Hindlimb muscle (tissue), 1 donor: ENCODE results near the gene EEF1AKMT3. TPM values are rescaled to one million over a fixed set of nuclear protein-coding genes. Genes with fewer than 3 reads are reported as not detected.
"Not testable (repeated sequence)": the region's sequence is repeated elsewhere in the genome, so short reads cannot be mapped to it uniquely, and the experiment has no call there.

ENCODE experiments used
- DNase-seq: peaks from one replicate; pipeline ENCODE4 v3.0.0-alpha.2; 2013
- polyA plus RNA-seq: library from polyadenylated mRNA; unstranded; fragments of 120-200 nt; gene quantifications from one replicate; pipeline ENCODE4 v1.2.1, GENCODE V29; 2013; ENCODE audit not compliant: insufficient read length

Gene EEF1AKMT3
- polyA plus RNA-seq, 1 donor: 6.0 TPM

DNA sequence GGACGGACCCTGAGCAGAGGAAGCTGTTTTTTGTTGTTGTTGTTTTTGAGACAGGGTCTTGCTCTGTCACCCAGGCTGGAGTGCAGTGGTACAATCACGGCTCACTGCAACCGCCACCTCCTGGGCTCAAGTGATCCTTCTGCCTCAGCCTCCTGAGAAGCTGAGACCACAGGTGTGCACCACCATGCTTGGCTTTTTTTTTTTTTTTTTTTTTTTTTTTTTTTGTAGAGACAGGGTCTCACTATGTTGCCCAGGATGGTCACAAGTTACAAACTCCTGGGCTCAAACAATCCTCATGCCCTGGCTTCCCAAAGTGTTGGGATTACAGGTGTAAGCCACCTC, 45.5 kb downstream of the EEF1AKMT3 start:
- not testable (repeated sequence) for DNase-seq

DNA sequence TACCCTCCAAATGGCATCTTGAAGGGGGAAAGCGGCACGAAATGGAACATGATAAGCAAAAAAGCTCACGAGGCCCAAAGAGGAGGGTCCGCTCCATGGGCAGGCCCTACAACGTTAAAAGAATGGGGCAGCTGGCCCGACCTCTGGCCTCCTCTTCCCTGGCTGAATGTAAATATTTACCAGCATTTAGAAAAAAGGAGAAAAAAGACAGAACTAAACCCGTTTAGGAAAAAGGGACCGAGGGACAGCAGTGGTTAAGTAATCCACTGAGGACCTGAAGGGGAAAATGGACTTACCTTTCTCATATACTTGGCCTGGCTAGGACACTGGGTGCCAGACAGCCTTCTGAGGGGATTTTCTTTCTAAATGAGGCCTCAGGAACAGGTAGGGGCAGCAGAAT, 47.7 kb downstream of the EEF1AKMT3 start:
- not testable (repeated sequence) for DNase-seq

DNA sequence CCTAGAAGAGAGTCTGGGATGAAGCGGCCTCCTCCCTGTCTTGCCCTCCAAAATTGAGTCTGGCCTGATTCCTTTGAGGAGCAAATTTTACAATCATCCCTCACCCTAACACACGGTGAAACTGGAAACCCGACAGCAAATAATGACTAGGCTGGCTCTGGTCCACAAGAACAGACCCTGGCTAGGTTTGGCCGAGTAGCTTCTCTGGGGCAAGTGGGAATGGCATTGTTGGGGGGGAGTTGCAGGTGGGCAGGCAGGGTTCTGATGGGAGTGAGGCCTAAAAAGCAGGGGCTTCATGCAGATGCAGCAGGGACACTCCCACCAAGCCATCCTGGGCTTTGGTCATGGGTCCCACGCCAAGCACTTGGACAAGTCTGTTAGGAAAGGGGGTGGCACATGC, 48.6 kb downstream of the EEF1AKMT3 start:
- not testable (repeated sequence) for DNase-seq

DNA sequence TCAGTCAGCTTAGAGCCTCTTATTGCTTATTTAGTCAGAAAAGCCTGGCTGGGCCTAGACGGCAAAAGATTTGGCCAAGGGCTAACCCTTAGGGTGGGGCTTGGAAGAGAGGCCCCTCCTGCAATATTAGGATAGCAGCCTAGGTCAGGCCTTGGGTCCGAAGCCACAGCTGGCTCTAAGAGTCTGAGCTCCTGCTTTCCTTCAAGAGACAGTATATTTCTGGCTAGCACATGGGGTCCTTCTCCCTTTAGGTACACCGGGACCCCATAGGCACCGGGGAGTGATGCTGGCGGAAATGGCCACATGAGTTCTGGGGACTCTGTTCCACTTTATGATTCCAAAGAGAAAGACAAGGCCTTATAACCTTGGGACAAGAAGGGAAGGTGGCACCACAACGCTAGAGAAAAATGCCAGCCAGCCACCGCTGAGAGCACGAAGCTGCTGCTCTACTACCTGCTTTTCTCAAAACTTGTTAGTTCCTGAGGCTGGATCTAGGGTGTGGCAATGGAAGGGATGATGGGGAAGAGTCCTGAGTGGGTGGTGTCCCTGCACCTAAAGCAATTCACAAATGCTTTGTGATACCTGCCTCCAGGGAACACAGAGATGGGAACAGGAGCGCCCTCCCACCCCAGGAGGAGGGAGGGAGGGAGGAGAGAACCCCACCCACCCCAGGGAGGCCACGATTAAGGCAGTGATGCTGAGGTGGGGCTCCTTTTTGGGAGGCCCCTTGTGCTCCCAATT, 49.2 kb downstream of the EEF1AKMT3 start:
- no peak for DNase-seq

DNA sequence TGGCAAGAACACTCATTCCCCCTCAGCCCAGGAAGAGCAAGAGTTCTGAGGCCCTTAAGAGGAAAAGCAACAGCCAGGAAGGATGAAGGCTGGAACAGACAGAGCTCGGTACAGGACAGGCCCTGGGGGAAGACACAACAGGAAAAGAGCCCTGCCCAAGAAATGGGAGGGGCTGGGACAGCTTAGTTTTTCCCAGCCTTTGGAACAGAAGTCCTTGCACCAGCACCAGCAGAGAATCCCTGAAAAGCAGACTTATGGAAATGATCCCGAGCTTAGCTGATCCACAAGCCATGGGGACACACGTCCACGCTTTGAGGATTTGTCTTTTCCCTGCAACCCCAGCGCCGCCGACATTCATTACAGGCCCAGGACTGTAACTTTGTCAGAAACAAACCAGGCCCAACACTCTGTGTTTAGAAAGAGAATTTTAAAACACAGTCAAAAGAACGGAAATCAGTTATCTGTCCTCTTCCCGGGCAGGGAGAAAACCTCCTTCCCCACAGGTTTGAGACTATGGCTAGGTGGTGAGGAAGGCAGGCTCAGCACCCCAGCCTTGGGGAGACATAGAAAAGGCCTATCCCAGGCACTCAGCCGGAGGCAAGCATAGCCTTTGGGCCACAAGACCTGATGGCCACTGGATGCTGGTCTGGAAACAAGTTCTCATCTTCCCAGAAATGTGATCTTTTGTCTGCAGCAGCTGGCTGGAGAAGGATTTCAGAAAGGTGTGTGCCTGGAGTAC, 50.1 kb downstream of the EEF1AKMT3 start:
- no peak for DNase-seq

DNA sequence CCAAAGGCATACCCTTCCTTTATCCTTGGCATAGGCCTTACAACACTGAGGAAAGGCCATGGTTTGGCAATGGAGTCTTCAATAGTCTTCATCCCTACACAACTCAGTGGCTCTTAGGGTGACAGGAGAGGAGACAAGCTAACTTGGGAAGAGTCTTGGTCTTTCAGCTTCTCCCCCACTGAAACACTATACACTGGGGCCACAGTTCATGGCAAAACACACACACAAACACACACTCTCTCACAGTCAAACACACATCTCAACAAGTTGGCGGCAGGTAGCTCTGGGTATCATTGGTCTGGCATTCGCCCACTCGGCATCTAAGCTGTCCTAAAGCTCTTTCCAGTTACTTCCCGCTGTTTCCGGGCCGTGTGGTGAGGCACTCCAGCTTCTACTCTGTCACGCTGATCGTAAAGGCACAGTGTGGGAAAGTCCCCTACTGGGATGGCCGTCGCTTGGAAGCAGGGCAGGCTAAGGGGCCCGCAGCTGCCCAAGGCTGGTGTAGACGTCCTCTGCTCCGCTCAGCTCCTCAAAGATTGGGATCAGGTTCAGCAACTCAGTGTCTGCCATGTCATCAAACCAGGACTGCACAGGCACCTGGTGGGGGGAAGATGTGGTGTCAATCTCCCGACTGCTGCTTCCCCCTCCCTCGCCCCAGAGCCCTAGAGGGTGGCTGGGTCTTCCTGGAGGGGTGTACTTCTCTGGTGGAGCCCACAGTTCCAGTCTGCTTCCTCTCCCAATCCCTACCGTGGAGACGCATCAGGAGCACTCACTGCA, 50.9 kb downstream of the EEF1AKMT3 start:
- no peak for DNase-seq

DNA sequence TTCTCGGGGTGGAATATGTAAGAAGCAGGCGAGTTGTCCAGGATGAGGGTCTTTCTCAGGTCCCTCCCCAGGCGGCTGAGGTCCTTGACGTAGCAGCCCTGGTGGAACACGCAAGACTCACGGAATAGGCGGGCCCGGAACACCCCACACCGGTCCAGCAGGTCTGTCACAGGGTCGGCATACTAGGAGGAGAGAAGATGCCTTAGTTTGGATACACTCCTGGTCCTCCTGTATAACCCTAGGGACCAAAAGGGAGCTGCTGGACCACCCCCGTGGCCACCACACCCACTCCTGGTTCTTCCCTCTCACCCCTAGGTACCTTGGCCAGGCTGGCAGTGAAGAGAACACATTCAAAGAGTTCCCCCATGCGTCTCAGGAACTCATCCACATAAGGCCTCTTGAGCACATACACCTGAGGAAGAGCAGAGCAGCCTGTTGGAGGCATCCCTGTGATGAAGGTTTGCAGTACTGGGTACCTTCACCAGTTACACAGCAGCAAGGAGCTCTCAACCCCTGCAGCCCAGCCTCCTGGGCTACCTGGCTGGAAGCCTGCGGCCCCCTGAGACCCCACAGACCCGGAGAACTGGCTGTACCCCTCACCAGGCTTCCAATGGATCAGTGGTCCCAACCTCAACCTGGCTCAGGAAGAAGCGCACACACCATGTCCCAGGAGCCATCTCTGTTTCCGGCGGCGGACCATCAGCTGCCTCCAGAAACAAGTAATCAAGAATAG, 51.7 kb downstream of the EEF1AKMT3 start:
- DNase-seq: no peak

DNA sequence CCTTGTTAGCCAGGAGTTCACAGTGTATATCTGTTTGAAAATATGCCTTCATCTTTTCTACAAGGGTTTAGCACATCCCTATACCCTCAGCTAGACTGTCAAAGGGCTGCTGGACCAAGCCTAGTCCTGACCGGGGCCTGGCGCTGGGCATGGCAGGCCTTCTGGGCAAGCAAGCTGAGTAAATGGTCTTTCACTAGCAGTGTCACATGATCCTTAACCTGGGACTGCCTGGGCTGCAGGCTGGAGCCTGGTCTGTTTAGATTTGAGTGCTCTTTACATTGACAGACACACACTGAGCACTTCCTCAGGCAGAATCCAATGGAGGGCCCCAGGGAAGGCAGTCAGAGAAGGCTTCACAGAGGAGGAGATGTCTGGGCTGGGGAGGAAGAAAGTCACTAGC, 53.0 kb downstream of the EEF1AKMT3 start:
- DNase-seq: no peak

DNA sequence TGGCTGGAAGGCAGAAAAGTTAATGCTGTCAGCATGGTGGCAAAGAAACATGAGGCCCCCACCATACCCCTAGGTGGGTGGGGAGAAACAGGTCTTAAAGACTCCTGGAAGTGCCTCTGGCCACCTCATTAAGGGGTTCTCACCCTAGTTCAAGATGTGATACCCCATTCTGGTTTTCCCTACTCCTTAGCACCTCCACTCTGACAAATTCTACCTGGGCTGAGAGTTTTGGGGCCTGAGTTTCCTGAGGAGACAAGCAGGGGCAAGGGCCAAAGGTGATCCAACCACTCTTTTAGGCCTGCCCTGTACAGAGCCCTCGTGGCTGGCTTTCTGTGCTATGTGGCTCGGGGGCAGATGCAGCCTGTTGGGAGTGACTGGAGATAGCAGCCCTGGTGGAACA, 54.0 kb downstream of the EEF1AKMT3 start:
- no peak for DNase-seq

DNA sequence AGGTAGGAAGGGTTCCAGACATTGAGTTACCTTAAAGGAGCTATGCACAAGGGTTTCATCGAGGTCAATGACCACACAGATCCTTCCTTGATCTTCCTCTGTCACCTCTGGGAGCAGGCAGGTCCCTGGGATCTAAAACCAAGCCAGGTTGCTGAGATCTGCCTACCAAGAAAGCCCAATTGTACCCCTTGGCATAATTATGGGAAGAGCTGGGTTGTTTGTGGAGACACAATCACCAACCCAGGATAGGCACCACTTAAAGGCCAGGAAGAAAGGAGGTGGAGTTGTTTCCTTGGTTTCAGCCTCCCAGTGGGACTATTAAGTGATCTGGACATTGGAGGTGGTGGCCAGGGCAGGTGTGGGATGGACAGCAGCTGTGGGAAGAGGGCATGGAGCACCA, 54.6 kb downstream of the EEF1AKMT3 start:
- no peak for DNase-seq

DNA sequence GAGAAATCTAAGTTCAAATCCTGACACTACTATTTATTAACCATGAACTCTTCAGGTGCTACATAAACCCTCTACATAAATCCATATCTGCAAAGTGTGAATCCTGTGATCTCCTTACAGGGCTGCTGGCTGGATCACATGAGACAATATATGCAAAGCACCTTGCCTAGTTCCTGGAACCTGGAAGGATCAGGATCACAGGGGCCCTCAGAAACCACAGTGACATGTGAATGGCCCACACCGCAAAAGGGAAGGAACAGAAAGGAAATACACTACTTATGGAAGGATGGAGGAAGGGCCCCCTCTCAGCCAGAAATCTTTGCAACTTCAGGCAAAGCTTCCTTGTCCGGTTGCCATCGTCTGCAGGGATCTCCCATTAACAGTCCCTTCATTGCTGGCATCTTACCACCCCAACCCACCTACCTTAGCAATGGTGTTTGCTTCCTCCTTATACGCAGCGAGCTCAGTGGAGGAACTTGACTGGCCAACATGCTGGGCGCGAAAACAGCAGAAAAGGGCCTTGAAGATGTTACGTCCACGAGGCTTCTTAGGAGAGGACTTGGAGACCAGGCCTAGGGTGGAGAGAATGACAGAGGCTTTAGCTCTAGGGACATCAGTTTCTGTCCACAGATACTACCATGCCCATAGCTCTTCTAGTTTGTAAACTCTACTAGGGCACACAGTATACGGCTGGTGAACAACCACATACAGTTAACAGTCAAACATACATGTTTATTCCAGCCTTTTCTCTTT, 56.8 kb downstream of the EEF1AKMT3 start:
- no peak for DNase-seq

DNA sequence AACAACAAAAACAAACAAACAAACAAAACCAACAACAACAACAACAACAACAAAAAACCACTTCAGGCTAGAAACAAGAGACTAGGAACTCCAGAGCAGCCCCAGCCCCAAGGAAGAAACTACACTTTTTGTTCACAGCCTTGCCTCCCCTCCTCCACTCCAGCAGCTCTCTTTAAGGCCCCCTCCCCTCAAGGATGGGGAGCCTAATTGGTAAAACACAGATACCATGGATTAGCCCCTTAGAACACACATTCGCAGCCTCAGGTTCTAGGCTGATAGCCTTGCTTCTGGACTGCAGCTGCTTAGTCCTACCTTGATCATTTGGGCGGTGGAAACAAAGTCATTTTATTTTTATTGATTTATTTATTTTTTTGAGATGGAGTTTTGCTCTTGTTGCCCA, 58.0 kb downstream of the EEF1AKMT3 start:
- DNase-seq: no peak

Other genes with a start within 250 kb of the EEF1AKMT3 start
- 46.2 TPM for gene MBD6, start 249.8 kb upstream of the EEF1AKMT3 start, polyA plus RNA-seq
- gene DCTN2, start 225.4 kb upstream of the EEF1AKMT3 start, polyA plus RNA-seq: 157 TPM
- not detected for gene KIF5A, start 222.6 kb upstream of the EEF1AKMT3 start, polyA plus RNA-seq
- gene PIP4K2C, start 181.4 kb upstream of the EEF1AKMT3 start, polyA plus RNA-seq: 12.1 TPM
- gene DTX3, start 167.8 kb upstream of the EEF1AKMT3 start, polyA plus RNA-seq: 21.8 TPM
- 31.7 TPM for gene ARHGEF25, start 161.2 kb upstream of the EEF1AKMT3 start, polyA plus RNA-seq
- 1.9 TPM for gene B4GALNT1, start 139.4 kb upstream of the EEF1AKMT3 start, polyA plus RNA-seq
- gene OS9, start 78.5 kb upstream of the EEF1AKMT3 start, polyA plus RNA-seq: 118 TPM
- 8.6 TPM for gene AGAP2, start 33.9 kb upstream of the EEF1AKMT3 start, polyA plus RNA-seq
- 45.5 TPM for gene TSPAN31, start 27.6 kb upstream of the EEF1AKMT3 start, polyA plus RNA-seq
- gene CDK4, start 20.3 kb upstream of the EEF1AKMT3 start, polyA plus RNA-seq: 133 TPM
- gene MARCHF9, start 17.5 kb upstream of the EEF1AKMT3 start, polyA plus RNA-seq: 9.6 TPM
- gene CYP27B1, start 5.5 kb upstream of the EEF1AKMT3 start, polyA plus RNA-seq: 1.0 TPM
- 22.1 TPM for gene METTL1, start 509 bp upstream of the EEF1AKMT3 start, polyA plus RNA-seq
- 31.9 TPM for gene TSFM, start 10.2 kb downstream of the EEF1AKMT3 start, polyA plus RNA-seq
- 18.5 TPM for gene AVIL, start 46.1 kb downstream of the EEF1AKMT3 start, polyA plus RNA-seq
- 200 TPM for gene CTDSP2, start 74.1 kb downstream of the EEF1AKMT3 start, polyA plus RNA-seq
- 10.4 TPM for gene ATP23, start 169.0 kb downstream of the EEF1AKMT3 start, polyA plus RNA-seq